OCI-LY7 (cell line): ENCODE data around the gene ACTR3. TPM values are rescaled to one million over a fixed set of nuclear protein-coding genes. Genes with fewer than 3 reads are reported as not detected.
A peak's percentile ranks its signal among the peaks of the same experiment; 100 is the strongest.

Experiments
- BruUV-seq: library from RNA; stranded (reverse); fragments of 400-500 nt; replicated peaks from 2 replicates; lab custom pipeline; 2021; lab: Mats Ljungman, UMichigan
- CTCF ChIA-PET: fragments of 300-600 bp; sonication (Branson Sonifier 250); formaldehyde crosslinking; loops from one replicate; lab custom pipeline; 2022; ENCODE audit warnings: antibody characterized with exemption; ENCODE audit not compliant: unreplicated experiment; lab: Charles Lee
- POLR2A ChIA-PET: fragments of 300-600 bp; sonication (Branson Sonifier 250); formaldehyde crosslinking; loops from one replicate; lab custom pipeline; 2022; ENCODE audit warnings: antibody characterized with exemption; lab: Charles Lee
- DNase-seq: peaks from one replicate; pipeline ENCODE4 v3.0.0-alpha.2; 2015; ENCODE audit warnings: low spot score
- H2AFZ ChIP-seq: fragments of 200-600 bp; sonication (generic), shearing (Covaris generic); 2 replicates; pipeline ENCODE4 v1.6.1; 2014; ENCODE audit warnings: mild to moderate bottlenecking, antibody characterized with exemption, low read length, moderate library complexity
- H3K27ac ChIP-seq: fragments of 200-600 bp; sonication (generic); 2 replicates; pipeline ENCODE4 v1.5.1; 2014; ENCODE audit warnings: mixed run types, low read depth, mild to moderate bottlenecking, moderate library complexity, low read length, inconsistent platforms; ENCODE audit not compliant: poor library complexity, severe bottlenecking
- H3K36me3 ChIP-seq: fragments of 200-600 bp; sonication (generic); 2 replicates; pipeline ENCODE4 v1.6.1; 2014; ENCODE audit warnings: mild to moderate bottlenecking, antibody characterized with exemption, low read length, moderate library complexity, mixed read lengths; ENCODE audit not compliant: insufficient read depth
- H3K4me1 ChIP-seq: fragments of 200-600 bp; sonication (generic); 2 replicates; pipeline ENCODE4 v1.5.1; 2014; ENCODE audit warnings: mild to moderate bottlenecking, low read length; ENCODE audit not compliant: insufficient read depth, poor library complexity, severe bottlenecking
- H3K4me2 ChIP-seq: fragments of 200-600 bp; sonication (generic); 2 replicates; pipeline ENCODE4 v1.6.1; 2014; ENCODE audit warnings: mild to moderate bottlenecking, low read length
- H3K4me3 ChIP-seq: fragments of 200-600 bp; sonication (generic); 2 replicates; pipeline ENCODE4 v1.5.1; 2014; ENCODE audit warnings: mild to moderate bottlenecking, low read depth, low read length; ENCODE audit not compliant: poor library complexity, severe bottlenecking
- H3K79me2 ChIP-seq: fragments of 200-600 bp; sonication (generic); 2 replicates; pipeline ENCODE4 v1.6.1; 2016; ENCODE audit warnings: low read depth, mild to moderate bottlenecking, low read length, moderate library complexity, mixed read lengths; ENCODE audit not compliant: insufficient read depth
- H3K9me2 ChIP-seq: fragments of 200-600 bp; sonication (generic); 2 replicates; pipeline ENCODE4 v1.6.1; 2016; ENCODE audit warnings: mild to moderate bottlenecking, low read length, mixed read lengths; ENCODE audit not compliant: insufficient read depth
- H3K9me3 ChIP-seq: fragments of 200-600 bp; sonication (generic); 2 replicates; pipeline ENCODE4 v1.6.1; 2014; ENCODE audit warnings: mild to moderate bottlenecking, mixed run types, low read length, mixed read lengths
- H4K20me1 ChIP-seq: fragments of 200-600 bp; sonication (generic); 2 replicates; pipeline ENCODE4 v1.6.1; 2014; ENCODE audit warnings: mild to moderate bottlenecking, antibody characterized with exemption, low read length, moderate library complexity, mixed read lengths; ENCODE audit not compliant: insufficient read depth
- EZH2phosphoT487 ChIP-seq: fragments of 200-600 bp; sonication (generic); IDR thresholded peaks from 2 replicates; pipeline ENCODE4 v1.6.1; 2018; ENCODE audit warnings: low read depth, borderline replicate concordance, mild to moderate bottlenecking, mixed run types, antibody characterized with exemption, low read length, moderate library complexity, mixed read lengths
- intact Hi-C: fragments of 100-400 bp; cut with micrococcal nuclease; formaldehyde crosslinking; loops from one replicate; pipeline ENCODE4 v1.10.0; 2022; ENCODE audit not compliant: unreplicated experiment
- total RNA-seq, 2 experiments: library from RNA; depleted of rRNA in 1 of 2; stranded (reverse); fragments of >200 nt in 1 of 2; shearing (Covaris generic) in 1 of 2; gene quantifications; 2 replicates each; pipeline ENCODE4 v1.2.3, GENCODE V29; 2014 to 2022
- TF ChIP-seq, protein P1 (sequence below): fragments of 200-600 bp; sonication (generic); conservative IDR thresholded peaks from 2 replicates; pipeline ENCODE4 v1.5.1; 2014; ENCODE audit warnings: mild to moderate bottlenecking, antibody characterized with exemption, low read length, moderate library complexity, mixed read lengths

Gene ACTR3
- total RNA-seq, 2 experiments from 2014 or later, result 192 to 320 TPM

DNA sequence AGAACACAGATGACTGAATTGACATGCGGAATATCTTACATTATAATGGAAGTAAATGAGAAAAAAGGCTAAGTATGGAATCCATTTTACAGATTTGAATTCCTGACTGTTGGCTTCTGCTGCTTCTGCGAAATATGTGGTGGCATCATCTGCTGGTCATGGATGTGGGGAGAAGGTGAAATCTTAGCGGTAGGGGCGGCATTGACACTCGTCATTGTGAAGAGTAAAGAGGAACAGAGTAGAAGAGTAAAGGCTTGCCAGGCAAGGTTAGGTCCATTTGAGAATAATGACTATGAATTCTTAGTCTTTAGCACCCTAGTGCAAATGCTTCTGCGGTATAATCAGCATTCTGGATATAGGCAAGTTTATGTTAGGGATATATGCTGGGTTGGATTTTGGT, 32.4 kb downstream of the ACTR3 start:
- Histone ChIP-seq H3K4me2 (no peak overlapping the region), H3K79me2 (peaks cover 94% of the 10 kb centered on the region), H3K4me3 (no peak overlapping the region), H3K4me1 (peaks cover 37% of the 10 kb centered on the region), H3K36me3 (peaks cover 93% of the 10 kb centered on the region), H2AFZ (no peak overlapping the region), H3K9me3 (no peaks in the 10 kb centered on the region; the same call in 1 of the 2 replicates), H3K9me2 (no peaks in the 10 kb centered on the region), H4K20me1 (peaks cover 25% of the 10 kb centered on the region), H3K27ac (peak overlapping the region; percentile 78)
- no peak for TF ChIP-seq EZH2phosphoT487
- TF ChIP-seq, protein P1, sequence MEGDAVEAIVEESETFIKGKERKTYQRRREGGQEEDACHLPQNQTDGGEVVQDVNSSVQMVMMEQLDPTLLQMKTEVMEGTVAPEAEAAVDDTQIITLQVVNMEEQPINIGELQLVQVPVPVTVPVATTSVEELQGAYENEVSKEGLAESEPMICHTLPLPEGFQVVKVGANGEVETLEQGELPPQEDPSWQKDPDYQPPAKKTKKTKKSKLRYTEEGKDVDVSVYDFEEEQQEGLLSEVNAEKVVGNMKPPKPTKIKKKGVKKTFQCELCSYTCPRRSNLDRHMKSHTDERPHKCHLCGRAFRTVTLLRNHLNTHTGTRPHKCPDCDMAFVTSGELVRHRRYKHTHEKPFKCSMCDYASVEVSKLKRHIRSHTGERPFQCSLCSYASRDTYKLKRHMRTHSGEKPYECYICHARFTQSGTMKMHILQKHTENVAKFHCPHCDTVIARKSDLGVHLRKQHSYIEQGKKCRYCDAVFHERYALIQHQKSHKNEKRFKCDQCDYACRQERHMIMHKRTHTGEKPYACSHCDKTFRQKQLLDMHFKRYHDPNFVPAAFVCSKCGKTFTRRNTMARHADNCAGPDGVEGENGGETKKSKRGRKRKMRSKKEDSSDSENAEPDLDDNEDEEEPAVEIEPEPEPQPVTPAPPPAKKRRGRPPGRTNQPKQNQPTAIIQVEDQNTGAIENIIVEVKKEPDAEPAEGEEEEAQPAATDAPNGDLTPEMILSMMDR, result no peak
- CTCF ChIA-PET, result no interaction called here
- no TSS peak for BruUV-seq
- POLR2A ChIA-PET, result no interaction called here
- DNase-seq, result no peak
- intact Hi-C loops, result loop anchor here (2.0 kb wide), 1 partner anchor 30 kb away; no protein-coding TSS in a partner anchor

DNA sequence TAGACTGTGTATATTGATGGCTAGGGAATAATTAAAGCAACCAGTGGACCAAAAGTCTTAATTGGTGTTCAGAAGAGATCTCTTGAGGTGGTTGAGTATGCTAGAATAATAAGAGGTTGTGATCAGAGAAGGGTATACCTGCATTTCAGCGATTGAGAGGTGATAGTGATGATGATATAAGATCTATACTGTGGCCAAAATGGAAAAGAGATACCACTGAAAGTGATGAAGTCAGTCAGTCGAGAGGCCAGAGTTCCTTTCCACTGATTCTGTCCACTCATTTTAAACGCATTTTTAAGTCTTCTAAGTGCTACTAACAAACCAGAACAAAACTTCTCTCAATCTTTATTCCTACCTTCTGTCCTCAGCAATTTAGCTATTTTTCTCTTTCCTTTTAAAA, 32.9 kb downstream of the ACTR3 start:
- Histone ChIP-seq H4K20me1 (peaks cover 25% of the 10 kb centered on the region), H2AFZ (no peak overlapping the region), H3K36me3 (peaks cover 93% of the 10 kb centered on the region), H3K4me1 (peaks cover 37% of the 10 kb centered on the region), H3K4me3 (no peak overlapping the region), H3K4me2 (peak overlapping the region; percentile 57), H3K27ac (peak overlapping the region; percentile 78), H3K9me3 (no peaks in the 10 kb centered on the region; the same call in 1 of the 2 replicates), H3K79me2 (peaks cover 94% of the 10 kb centered on the region), H3K9me2 (no peaks in the 10 kb centered on the region)
- ChIA-PET CTCF (no interaction called here), POLR2A (no interaction called here)
- BruUV-seq, result no TSS peak
- TF ChIP-seq EZH2phosphoT487, result no peak
- TF ChIP-seq, protein P1, result no peak
- DNase-seq, result no peak
- intact Hi-C loops, result loop anchor here (2.0 kb wide), 1 partner anchor 30 kb away; no protein-coding TSS in a partner anchor

DNA sequence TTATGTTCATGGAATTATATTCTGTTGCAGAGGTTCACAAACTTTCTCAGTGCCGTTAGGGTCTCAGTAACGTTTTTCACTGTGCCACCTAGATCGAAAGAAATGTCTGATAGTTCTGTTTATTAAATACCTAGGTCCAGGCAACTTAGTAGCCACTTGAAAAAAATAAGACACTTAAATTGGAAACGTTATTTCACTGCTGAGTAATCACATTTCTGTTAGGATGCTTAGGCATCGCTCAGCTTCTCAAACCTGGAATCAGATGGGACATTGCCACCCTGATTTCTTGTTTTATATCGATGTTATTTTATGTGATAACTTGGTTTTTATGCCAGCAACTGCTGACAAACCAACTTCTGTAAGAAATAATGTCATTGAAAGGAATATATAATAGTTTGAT, 36.0 kb downstream of the ACTR3 start:
- BruUV-seq, result no TSS peak
- H3K9me3 ChIP-seq, result no peaks in the 10 kb centered on the region; the same call in 1 of the 2 replicates
- H3K4me3 ChIP-seq, result no peak overlapping the region
- H3K79me2 ChIP-seq, result peaks cover 95% of the 10 kb centered on the region
- DNase-seq, result no peak
- H3K27ac ChIP-seq, result no peak overlapping the region
- H3K36me3 ChIP-seq, result peaks cover 92% of the 10 kb centered on the region
- intact Hi-C loops, result no loop called here
- H3K4me2 ChIP-seq, result no peak overlapping the region
- no peak overlapping the region for H2AFZ ChIP-seq
- peaks cover 22% of the 10 kb centered on the region for H4K20me1 ChIP-seq
- TF ChIP-seq, protein P1, result no peak
- TF ChIP-seq EZH2phosphoT487, result no peak
- peaks cover 32% of the 10 kb centered on the region for H3K4me1 ChIP-seq
- ChIA-PET POLR2A (no interaction called here), CTCF (no interaction called here)
- no peaks in the 10 kb centered on the region for H3K9me2 ChIP-seq
